ENCODE measurements around the gene FOSB. TPM values are rescaled to one million over a fixed set of nuclear protein-coding genes. Genes with fewer than 3 reads are reported as not detected.

The FOSB gene
- total and polyA plus RNA-seq, 9 of the 15 experiments (the other 6 are each of a cell fraction or from before 2014, with no cell fraction given) = 0.11 to 2.7 (median 0.73) TPM

DNA sequence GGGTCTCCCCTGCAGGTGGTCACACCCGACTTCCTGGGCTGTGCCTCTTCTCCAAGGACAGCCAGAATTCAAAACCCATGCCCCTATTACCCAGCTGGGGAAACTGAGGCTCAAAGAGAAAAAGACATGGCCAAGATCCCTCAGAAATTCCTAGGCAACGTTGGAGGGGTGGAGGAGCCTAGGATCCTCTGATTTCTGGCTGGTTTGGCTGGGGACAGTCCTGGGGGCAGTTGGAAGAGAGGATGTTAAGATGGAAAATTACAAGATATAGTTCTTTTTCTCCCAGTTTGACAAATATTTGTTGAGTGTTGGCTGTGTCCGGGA lies 41.9 kb downstream of the FOSB start (continued):
- TF ChIP-seq REST (IDR thresholded peaks at IDR 0.05; ENCODE audit: borderline replicate concordance) (no peak), REST (CRISPR knock-in tag; IDR thresholded peaks at IDR 0.05; ENCODE audit: low read depth) (0 out of 2 replicates have a peak, but pooled peaks have one; percentile 48), NUFIP1 (IDR thresholded peaks at IDR 0.05; ENCODE audit: partially characterized antibody) (no peak), YY1 (IDR thresholded peaks at IDR 0.05; ENCODE audit: borderline replicate concordance in 1 of 3, control insufficient read depth in 1 of 3, extremely low read depth in 1 of 3, insufficient read depth in 3 of 3, insufficient read length in 1 of 3, insufficient replicate concordance in 2 of 3, low read depth in 1 of 3, low read length in 2 of 3) (no peak), ETV6 (IDR thresholded peaks at IDR 0.05; ENCODE audit: borderline replicate concordance in 1 of 2, low read depth in 2 of 2, low read length in 1 of 2) (no peak), ETV6 (CRISPR knock-in tag; IDR thresholded peaks at IDR 0.05; ENCODE audit: borderline replicate concordance) (no peak), ZNF445 (CRISPR knock-in tag; IDR thresholded peaks at IDR 0.05; ENCODE audit: low read depth) (no peak), MXI1 (IDR thresholded peaks at IDR 0.05; ENCODE audit: low read depth, low read length) (no peak), POLR2A (conservative IDR thresholded peaks at IDR 0.05) (no peak), RCOR1 (IDR thresholded peaks at IDR 0.05; ENCODE audit: borderline replicate concordance in 1 of 2, low read depth in 2 of 2, low read length in 2 of 2) (no peak), RFX5 (IDR thresholded peaks at IDR 0.05; ENCODE audit: low read depth, low read length) (no peak), NR2F6 (CRISPR knock-in tag; IDR thresholded peaks at IDR 0.05) (no peak), NFXL1 (CRISPR knock-in tag; IDR thresholded peaks at IDR 0.05) (peak; percentile 63; the same call in 1 of the 2 replicates), TOE1 (IDR thresholded peaks at IDR 0.05; ENCODE audit: borderline replicate concordance) (no peak), TOE1 (CRISPR knock-in tag; IDR thresholded peaks at IDR 0.05; ENCODE audit: borderline replicate concordance, low read depth) (no peak), ZNF124 (CRISPR knock-in tag; IDR thresholded peaks at IDR 0.05) (no peak)
- TF ChIP-seq, protein P1, sequence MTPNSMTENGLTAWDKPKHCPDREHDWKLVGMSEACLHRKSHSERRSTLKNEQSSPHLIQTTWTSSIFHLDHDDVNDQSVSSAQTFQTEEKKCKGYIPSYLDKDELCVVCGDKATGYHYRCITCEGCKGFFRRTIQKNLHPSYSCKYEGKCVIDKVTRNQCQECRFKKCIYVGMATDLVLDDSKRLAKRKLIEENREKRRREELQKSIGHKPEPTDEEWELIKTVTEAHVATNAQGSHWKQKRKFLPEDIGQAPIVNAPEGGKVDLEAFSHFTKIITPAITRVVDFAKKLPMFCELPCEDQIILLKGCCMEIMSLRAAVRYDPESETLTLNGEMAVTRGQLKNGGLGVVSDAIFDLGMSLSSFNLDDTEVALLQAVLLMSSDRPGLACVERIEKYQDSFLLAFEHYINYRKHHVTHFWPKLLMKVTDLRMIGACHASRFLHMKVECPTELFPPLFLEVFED (CRISPR knock-in tag; conservative IDR thresholded peaks at IDR 0.05) = no peak
- TF ChIP-seq, protein P2, sequence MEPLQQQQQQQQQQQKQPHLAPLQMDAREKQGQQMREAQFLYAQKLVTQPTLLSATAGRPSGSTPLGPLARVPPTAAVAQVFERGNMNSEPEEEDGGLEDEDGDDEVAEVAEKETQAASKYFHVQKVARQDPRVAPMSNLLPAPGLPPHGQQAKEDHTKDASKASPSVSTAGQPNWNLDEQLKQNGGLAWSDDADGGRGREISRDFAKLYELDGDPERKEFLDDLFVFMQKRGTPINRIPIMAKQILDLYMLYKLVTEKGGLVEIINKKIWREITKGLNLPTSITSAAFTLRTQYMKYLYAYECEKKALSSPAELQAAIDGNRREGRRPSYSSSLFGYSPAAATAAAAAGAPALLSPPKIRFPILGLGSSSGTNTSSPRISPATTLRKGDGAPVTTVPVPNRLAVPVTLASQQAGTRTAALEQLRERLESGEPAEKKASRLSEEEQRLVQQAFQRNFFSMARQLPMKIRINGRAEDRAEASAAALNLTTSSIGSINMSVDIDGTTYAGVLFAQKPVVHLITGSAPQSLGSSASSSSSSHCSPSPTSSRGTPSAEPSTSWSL (CRISPR knock-in tag; IDR thresholded peaks at IDR 0.05; ENCODE audit: borderline replicate concordance) = no peak
